ENCODE data around the gene DLG2.
"Not testable (repeated sequence)": the region's sequence is repeated elsewhere in the genome, so short reads cannot be mapped to it uniquely, and the experiment has no call there.

DLG2 gene

DNA sequence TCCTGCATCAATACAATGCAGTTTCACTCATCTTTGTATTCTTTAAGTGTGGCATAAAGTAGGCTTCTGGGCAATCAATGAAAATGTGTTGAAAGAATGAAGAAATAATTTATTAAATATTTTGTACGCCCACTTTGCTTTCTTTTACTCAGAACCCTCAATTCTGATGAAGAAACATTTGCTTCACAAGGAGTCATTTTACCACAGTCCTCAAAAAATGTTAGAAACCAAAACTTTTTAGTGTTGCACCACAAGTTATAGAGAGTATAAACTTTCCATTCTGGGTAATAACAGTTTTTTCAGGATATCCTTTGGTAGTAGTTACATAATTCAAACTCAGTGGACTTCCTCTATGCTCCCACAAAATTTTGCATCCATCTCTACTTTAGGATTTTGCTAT lies 360.5 kb downstream of the DLG2 start:
- FAIRE-seq = no peak
- DNase-seq (ENCODE audit: extremely low spot score, insufficient read length, low read depth) = no peak

DNA sequence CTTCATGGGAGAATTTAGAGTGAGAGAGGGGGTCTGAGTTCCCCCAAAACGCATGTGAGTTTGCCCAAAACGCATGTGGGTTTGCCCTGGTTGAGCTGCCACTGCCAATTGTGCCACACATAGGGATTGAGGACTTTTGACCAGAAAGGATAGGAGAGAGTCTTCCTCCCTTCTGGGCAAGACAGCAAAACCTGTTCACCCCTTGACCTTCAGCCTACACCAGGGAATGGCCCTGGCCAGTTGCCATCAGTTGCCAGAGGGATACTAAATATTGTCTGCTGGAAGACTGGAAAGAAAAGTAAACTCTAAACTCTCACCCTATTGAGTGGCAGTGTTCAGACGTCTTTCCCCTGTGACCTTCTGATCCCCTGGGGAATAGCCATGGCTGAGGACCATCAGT lies 363.8 kb downstream of the DLG2 start:
- FAIRE-seq = no peak

DNA sequence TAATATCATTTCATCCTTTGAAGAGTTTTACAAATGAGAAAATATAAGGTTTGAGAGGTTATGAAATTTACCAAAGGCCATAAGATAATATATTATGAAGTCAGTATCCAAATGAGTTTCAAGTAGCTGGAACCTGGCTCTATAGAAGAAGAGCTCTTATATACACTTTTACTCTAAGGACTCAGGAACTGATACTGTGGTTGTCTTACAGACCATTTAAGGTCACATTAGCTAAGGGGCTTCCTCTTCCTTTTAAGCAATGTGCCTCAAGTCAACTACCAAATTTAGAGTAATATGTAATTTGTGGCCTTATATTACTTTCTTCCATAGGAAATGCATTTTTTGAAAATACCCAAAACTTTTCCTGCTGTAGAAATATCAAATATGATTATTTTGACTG lies 369.3 kb downstream of the DLG2 start:
- no peak for DNase-seq (ENCODE audit: extremely low spot score, insufficient read length, low read depth)
- no peak for FAIRE-seq

More for the DNA sequence above, 363.8 kb downstream of the DLG2 start:
- DNase-seq (ENCODE audit: extremely low spot score, insufficient read length, low read depth) = no peak

DNA sequence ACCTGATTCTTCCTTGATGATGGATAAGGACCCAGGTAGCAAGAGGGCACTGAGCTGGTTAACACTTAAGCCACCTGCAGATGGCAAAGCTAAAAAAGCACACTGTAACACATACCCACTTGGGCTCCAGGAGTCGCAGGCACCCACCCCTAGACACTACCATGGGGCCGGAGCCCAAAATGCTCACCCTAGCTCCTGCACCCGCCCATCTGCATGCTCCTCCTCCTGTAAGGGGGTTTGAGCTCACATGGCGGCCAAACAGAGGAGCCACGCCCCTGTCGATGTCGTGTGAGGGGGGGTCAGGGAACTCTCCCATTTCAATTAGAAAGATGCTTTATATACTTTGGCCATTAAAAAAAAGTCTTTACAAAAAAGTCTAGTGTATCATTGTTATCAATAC lies 370.7 kb downstream of the DLG2 start:
- no peak for FAIRE-seq

DNA sequence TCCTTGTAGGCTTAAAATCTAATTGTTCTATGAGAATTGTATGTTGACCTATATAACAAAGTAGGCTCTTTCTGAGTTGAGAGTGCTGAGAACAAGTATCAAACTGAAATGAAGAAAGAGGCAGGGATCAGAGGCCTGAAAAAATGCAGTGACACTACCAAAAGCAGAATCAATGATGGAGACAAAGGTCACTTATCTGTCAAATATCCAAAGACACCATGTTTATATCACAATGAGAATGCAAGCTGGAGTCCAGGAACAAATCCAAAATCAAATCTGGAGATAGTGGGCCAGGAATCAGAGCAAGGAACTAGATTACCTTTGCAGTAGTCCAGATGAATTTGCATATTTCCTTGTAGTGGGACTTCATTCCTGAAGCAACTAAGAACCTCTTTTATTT lies 377.7 kb downstream of the DLG2 start:
- FAIRE-seq = no peak
- no peak for DNase-seq (ENCODE audit: extremely low spot score, insufficient read length, low read depth)

More for the DNA sequence above, 370.7 kb downstream of the DLG2 start:
- DNase-seq (ENCODE audit: extremely low spot score, insufficient read length, low read depth) = no peak

DNA sequence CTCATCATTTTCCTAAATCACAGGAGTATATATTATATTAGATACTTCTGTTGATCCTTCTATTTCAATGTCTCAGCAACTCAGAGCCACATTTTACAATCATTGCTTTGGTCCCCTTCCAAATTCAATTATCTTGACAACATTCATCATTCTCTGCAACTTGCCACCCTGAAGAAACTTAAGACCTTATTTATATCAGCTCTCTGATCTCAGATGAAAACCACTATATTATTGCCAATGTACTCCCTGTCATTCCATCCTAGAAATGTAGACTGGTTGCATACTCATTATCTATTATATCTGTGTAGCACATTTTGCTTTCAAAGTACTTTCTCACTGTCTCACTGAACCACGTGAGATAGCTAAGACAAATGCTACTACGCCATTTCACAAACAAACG lies 379.3 kb downstream of the DLG2 start:
- DNase-seq (ENCODE audit: extremely low spot score, insufficient read length, low read depth) = no peak
- FAIRE-seq = no peak

DNA sequence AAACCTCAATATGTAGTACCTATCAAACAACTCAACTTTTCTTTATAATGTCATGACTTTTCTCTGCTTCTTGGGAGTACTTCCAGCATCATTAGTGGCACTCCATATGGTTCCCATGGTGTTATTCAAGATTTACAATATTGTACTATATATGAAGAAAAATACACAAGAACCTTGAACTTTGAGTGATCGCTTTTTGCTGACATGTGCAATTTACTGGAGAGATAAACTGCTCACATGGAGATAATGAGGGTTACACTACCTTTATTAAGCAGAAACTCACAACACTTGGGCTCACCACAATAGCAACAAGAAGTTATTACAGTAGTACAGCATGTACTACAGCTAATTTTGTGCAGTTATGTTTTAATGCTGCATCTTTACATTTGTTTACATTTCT lies 388.2 kb downstream of the DLG2 start:
- DNase-seq (ENCODE audit: extremely low spot score, insufficient read length, low read depth) (no peak), FAIRE-seq (no peak)

DNA sequence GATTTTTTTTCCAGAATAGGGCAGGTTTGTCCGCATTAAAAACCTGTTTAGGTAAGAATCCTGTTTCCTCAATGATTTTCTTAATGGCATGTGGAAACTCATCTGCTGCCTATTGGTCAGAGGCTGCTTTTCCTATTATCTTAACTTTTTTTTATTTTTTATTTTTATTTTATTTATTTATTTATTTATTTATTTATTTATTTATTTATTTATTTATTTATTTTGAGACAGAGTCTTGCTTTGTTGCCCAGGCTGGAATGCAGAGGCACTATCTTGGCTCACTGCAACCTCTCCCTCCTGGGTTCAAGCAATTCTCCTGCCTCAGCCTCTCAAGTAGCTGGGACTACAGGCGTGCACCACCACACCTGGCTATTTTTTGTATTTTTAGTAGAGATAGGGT lies 389.1 kb downstream of the DLG2 start:
- not testable (repeated sequence) for DNase-seq (ENCODE audit: extremely low spot score, insufficient read length, low read depth); FAIRE-seq

DNA sequence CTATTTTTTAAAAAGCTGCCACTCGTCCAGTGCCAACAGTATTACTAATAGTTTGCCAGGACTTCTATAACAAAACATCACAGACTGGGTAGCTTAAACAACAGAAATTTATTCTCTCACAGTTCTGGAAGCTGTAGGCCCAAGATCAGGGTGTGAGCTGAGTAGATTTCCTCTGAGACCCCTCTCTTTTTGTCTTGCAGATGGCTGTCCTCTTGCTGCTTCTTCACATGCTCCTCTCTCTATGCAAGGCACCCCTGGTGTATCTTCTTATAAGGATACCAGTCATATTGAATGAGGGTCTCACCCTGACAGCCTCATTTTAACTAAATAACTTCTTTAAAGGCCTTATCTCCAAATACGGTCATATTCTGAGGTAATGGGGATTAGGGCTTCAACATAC lies 390.9 kb downstream of the DLG2 start:
- FAIRE-seq = no peak
- DNase-seq (ENCODE audit: extremely low spot score, insufficient read length, low read depth) = no peak

DNA sequence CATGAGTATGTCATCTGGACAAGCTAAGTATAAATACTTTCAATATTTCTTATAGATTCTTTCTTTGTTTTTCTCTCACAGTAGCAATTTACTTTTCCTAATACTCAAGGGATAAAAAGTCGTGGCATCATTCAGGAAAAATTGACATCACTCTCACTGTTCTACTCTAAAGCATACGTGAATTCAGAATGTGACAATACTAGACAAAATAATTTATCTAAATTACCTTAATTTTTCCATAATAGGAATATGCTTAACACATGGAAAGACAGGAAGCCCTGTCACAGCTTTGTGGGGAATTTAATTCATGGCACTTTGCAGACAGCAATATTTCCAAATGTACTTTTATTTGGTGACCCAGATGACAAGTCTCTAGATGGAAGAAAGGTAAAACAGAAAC lies 394.6 kb downstream of the DLG2 start:
- FAIRE-seq = no peak
- DNase-seq (ENCODE audit: extremely low spot score, insufficient read length, low read depth) = no peak

DNA sequence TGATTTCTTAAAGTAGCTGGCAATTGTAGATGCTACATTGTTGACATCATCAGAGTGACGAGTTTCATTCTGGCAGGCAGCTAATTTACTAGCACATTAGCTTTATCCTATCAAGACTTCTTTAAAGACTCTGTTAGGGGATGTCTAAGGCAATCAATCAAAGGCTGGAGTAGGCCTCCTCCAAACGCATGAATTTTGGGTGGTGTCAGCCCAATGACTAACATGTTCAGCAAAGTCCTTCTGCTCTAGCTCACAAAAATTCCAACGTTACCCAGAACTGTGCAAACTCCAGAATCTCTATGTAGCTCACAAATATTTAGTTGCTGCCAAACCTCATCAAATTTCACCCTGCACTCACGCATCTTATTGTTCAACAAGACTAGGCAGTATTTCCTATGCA lies 395.6 kb downstream of the DLG2 start:
- FAIRE-seq = no peak
- DNase-seq (ENCODE audit: extremely low spot score, insufficient read length, low read depth) = no peak

DNA sequence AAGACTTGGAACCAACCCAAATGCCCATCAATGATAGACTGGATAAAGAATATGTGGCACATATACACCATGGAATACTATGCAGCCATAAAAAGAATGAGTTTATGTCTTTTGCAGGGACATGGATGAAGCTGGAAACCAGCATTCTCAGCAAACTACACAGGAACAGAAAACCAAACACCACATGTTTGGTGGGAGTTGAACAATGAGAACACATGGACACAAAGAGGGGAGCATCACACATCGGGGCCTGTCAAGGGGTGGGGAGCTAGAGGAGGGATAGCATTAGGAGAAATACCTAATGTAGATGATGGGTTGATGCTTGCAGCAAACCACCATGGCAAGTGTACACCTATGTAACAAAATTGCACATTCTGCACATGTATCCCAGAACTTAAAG lies 397.4 kb downstream of the DLG2 start:
- not testable (repeated sequence) for FAIRE-seq

DNA sequence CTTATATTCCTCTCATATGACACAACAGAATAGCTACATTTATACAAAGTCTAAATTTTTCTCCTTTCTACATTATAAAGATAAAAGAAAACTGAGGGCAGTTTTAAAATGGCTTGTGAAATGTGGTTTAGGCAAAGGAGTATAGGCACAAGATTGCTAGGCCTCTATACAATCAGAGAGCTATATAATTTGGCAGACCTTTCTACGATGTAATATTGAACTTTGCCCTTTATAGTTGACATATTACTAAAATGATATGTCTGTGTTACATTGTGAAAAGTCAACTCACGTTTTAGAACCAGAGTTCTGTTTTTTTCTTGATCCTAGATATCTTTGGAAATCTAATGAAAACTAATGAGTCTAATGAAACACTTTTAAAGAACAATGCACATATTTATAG lies 430.2 kb downstream of the DLG2 start:
- FAIRE-seq (no peak), DNase-seq (ENCODE audit: extremely low spot score, insufficient read length, low read depth) (no peak)

More for the DNA sequence above, 397.4 kb downstream of the DLG2 start:
- not testable (repeated sequence) for DNase-seq (ENCODE audit: extremely low spot score, insufficient read length, low read depth)

DNA sequence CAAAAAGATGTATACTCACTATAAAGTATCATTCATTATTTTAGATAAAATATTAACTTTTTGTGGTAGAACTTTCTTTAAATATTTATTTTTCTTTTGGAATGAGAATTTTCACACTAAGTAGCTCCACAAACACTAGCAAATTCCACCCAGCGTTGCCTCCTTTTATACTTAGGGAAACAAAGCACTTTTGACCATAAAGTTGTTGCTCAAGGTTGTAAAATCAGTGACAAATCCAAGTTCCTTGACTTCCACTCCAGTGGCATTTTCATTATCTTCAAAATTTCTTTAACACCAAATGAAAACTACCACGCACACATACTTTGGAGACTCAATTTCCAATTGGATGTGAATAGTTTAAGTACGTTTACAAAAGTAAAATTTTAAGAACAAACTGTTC lies 431.2 kb downstream of the DLG2 start:
- no peak for FAIRE-seq

DNA sequence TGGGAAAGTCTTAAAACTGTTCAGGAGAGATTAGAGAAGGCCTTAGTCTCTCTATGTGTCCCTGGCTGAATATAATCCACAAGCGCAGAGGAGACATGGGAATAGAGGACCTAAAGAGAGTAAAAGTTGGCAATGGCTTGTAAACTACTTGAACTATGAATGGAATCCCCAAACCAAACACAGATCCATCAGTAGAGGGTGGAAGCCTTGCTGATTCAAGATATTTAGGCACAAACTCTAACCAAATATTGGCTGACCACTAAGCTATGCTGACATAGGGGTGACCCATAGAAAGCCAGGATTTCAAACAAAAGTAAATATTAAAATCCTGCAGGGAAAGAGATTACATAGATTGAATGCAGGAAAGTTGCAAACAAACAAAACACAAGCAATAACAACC lies 439.2 kb downstream of the DLG2 start:
- FAIRE-seq (no peak), DNase-seq (ENCODE audit: extremely low spot score, insufficient read length, low read depth) (no peak)

More for the DNA sequence above, 431.2 kb downstream of the DLG2 start:
- no peak for DNase-seq (ENCODE audit: extremely low spot score, insufficient read length, low read depth)

DNA sequence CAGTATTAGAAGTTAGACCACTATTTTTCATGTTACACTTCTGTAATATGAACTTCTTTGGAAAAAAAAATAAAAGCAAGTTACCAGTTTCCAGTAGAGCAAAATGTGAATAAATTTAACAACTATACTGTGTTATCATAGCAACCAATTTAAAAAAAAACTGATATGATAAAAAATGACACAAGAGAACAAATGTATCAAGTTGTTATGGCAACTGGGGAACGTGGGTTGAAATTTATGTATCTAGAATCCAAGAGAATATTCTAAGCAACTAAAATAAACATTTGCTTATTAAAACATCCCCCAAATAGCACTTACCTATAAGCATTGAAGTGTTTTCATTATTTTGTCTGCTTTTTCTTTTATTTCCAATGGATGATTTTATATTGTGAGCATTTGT lies 442.4 kb downstream of the DLG2 start:
- FAIRE-seq = no peak
- DNase-seq (ENCODE audit: extremely low spot score, insufficient read length, low read depth) = no peak

DNA sequence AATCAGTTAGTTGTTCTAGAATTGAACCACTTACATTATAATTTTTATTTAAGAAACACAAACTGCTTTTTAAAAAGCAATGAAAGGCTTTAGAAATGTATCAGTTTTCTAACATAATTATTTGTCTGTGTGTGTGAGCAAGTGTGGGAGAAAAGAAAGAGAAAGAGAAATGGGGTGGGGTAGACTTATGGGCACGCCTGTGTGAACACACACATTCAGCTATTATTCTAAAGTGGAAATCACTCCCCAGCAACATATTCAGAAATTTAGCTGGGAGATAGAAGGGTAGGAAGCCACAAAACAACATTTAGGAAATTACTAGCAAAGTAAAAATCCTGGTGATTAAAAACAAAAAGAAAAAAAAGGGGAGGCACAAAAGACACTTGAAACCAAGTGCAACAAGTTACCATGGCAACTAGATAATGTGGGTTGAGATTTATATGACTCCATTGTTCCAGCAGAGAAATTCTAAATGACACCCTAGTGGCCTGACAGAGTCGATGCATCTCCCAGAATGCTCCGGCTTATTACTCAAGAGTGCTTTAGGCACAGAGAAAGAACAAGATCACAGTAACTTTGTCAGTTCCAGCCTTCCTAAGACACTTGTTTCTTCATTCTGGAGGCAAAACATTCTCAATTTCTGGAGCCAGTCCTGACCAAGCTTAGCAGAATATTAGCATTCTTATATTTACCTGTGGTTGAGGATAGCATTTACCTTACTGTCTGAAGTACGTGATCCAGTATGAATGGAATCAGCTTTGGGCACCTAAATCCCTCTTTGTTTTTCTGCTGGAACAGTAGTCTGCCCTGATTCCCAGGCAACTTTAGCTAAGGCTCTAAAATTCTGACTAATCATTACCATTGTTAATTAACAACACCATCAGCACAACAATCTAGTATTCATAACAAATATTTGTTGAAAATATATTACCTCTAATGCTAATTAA lies 444.4 kb downstream of the DLG2 start:
- FAIRE-seq = no peak
- no peak for DNase-seq (ENCODE audit: extremely low spot score, insufficient read length, low read depth)

DNA sequence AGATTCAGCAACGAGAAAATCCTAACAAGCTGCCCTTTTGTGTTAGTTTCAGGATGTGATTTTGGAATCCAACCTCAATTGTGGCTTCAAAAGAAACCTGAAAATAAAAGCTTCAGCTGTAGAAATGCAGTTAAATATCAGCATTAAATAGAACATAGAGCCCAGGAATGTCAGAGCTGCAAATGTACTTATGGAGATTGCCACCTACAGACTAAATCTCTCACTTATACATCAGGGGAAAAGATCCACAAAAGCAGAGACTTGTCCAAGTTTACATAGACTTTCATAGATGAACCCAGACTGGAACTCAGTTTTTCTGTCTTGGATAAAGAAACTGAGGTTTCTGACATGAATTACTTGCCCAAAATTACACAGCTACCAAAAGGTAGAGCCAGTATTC lies 446.6 kb downstream of the DLG2 start:
- DNase-seq (ENCODE audit: extremely low spot score, insufficient read length, low read depth) (no peak), FAIRE-seq (no peak)

DNA sequence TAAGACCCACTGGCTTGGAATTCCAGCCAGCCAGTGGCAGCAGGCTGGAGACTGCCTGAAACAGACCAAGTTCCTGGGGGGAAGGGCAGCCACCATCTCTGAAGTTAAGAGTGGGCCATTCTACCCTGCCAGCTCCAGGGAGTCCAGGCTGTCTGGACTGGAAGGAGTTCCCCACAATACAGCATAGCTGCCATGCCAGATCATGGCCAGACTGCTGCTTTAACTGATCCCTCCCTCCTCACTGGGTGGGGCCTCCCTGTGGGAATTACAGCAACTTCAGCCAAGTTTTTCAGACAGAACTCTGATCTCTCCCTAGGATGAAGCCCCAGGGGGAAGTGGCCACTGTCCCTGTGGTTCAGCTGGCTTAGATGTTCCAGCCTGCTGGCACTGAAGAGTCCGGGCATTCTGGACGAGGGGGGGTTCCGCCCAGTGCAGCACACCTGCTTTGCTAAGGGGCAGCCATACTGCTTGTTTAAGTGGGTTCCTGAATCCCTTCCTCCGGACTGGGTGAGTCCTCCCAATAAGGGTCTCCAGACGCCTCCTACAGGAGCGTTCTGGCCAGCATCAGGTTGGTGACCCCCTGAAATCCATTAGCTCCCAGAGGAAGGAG lies 455.4 kb downstream of the DLG2 start:
- FAIRE-seq = no peak
- DNase-seq (ENCODE audit: extremely low spot score, insufficient read length, low read depth) = no peak

DNA sequence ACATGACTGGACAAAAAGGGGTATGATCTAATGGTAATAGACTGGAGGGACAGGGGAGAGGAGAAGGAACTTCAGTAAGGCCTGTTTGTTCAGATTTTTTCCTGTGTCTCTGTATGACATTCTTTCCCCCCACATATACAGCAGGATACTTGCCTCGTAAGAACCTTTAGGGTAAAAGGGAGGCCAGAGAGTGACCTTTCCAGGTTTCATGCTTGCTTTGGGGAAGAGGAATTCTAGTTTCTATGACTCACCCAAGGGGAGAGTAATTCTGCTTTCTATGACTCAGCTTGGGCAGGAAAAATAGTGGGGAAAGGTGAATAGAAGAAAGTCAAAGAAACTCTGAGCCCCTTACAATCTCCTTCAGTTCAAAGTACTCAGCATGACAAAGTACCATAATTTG lies 457.0 kb downstream of the DLG2 start:
- FAIRE-seq = no peak
- no peak for DNase-seq (ENCODE audit: extremely low spot score, insufficient read length, low read depth)

DNA sequence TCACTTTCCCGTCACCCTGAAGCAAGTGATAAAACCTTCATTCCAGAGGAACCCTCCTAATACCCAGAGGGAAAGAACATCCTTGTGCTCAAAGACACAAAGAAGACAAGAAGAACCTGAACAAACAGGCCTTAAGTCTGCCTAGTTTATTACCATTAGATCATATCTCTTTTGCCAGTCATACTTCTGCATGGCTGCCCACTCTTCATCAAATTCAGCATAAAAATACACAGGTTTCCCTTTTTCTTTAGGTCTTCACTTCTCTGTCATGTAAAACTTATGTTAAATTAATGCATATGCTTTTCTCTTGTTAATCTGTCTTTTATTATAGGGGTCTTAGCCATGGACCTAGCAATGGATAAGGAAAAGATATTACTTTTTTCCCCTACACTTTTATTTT lies 459.7 kb downstream of the DLG2 start:
- DNase-seq (ENCODE audit: extremely low spot score, insufficient read length, low read depth) (no peak), FAIRE-seq (no peak)

DNA sequence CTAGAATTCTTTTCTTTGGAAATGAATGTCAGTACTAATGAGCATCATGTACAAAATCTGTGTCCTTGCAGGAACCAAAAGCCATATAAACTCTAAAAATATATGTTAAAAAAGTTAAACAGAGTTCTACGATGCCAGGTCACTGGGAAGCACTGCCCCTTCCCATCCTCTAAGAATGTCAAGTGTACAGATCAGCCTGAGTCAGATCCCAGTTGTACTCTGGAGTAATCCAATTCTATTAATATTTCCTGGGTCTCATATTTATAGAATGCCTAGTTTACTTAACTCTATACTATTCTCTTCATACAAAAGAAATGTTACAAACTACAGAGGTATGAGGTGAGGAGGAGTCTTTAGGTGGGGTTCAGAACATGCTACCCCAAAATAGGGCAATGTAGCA lies 460.1 kb downstream of the DLG2 start:
- DNase-seq (ENCODE audit: extremely low spot score, insufficient read length, low read depth) = no peak
- no peak for FAIRE-seq

All from GM18507 (cell line).